H1 (cell line): ENCODE data around the gene FOXL3. TPM values are rescaled to one million over a fixed set of nuclear protein-coding genes. Genes with fewer than 3 reads are reported as not detected.

ENCODE experiments used
- CTCF ChIA-PET: fragments of 300-600 bp; sonication (Branson Sonifier 250); formaldehyde crosslinking; loops from one replicate; lab custom pipeline; 2021; ENCODE audit not compliant: partially characterized antibody; lab: Charles Lee
- POLR2A ChIA-PET: fragments of 300-600 bp; sonication (Branson Sonifier 250); formaldehyde crosslinking; loops from one replicate; lab custom pipeline; 2021; ENCODE audit warnings: inconsistent platforms; ENCODE audit not compliant: partially characterized antibody; lab: Charles Lee
- DNase-seq, 2 experiments: peaks; one replicate each; pipeline versions ENCODE4 v3.0.0 to v3.0.0-alpha.2; 2010 to 2022; ENCODE audit warnings: low spot score in 2 of 2, low read depth in 1 of 2, mixed read lengths in 1 of 2
- FAIRE-seq: peaks from 2 replicates; lab custom pipeline; 2011; peaks lifted over from hg19 to GRCh38; lab: Jason Lieb, UNC
- H2AFZ ChIP-seq: 2 replicates; pipeline ENCODE4 v1.8.1; 2012; ENCODE audit warnings: low read length, inconsistent platforms
- H2AK5ac ChIP-seq: 2 replicates; pipeline ENCODE4 v1.6.1; 2013; ENCODE audit warnings: low read depth, low read length
- H2BK120ac ChIP-seq: replicated peaks from 2 replicates; pipeline ENCODE3; 2013; ENCODE audit warnings: low read depth, low read length, inconsistent platforms
- H2BK12ac ChIP-seq: 2 replicates; pipeline ENCODE4 v1.6.1; 2013; ENCODE audit warnings: low read depth, low read length
- H2BK15ac ChIP-seq: 2 replicates; pipeline ENCODE4 v1.6.1; 2013; ENCODE audit warnings: low read length
- H2BK20ac ChIP-seq: 2 replicates; pipeline ENCODE4 v1.6.1; 2013; ENCODE audit warnings: low read length
- H2BK5ac ChIP-seq: 2 replicates; pipeline ENCODE4 v1.6.1; 2013; ENCODE audit warnings: low read depth, low read length
- H3K14ac ChIP-seq: 2 replicates; pipeline ENCODE4 v1.6.1; 2013; ENCODE audit warnings: inconsistent platforms; ENCODE audit not compliant: insufficient read length
- H3K18ac ChIP-seq: 2 replicates; pipeline ENCODE4 v1.6.1; 2013; ENCODE audit warnings: low read length; ENCODE audit errors: extremely low read depth
- H3K23ac ChIP-seq: 2 replicates; pipeline ENCODE4 v1.6.1; 2013; ENCODE audit warnings: inconsistent platforms; ENCODE audit not compliant: insufficient read length
- H3K23me2 ChIP-seq: 2 replicates; pipeline ENCODE4 v1.6.1; 2013; ENCODE audit warnings: low read depth, low read length
- H3K27ac ChIP-seq: 2 replicates; pipeline ENCODE4 v1.6.1; 2011; ENCODE audit warnings: low read depth, low read length, inconsistent platforms
- H3K27me3 ChIP-seq, 4 experiments: replicated peaks in 1 of 4; 1 replicate in 1 of 4; 2 replicates in 3 of 4; pipeline versions ENCODE4 v1.6.1 to v1.8.1; 2011 to 2013; ENCODE audit warnings: low read length in 3 of 4, mild to moderate bottlenecking in 3 of 4, inconsistent platforms in 2 of 4, mixed read lengths in 2 of 4, moderate library complexity in 1 of 4; ENCODE audit not compliant: control insufficient read depth in 3 of 4, insufficient read depth in 3 of 4; ENCODE audit errors: extremely low read depth in 1 of 4
- H3K36me3 ChIP-seq, 4 experiments: 2 replicates each; pipeline versions ENCODE4 v1.6.1 to v1.8.1; 2011 to 2013; ENCODE audit warnings: mild to moderate bottlenecking in 4 of 4, low read length in 3 of 4, moderate library complexity in 2 of 4, control low read depth in 1 of 4, inconsistent platforms in 1 of 4; ENCODE audit not compliant: insufficient read depth in 4 of 4, control insufficient read depth in 2 of 4
- H3K4ac ChIP-seq: replicated peaks from 2 replicates; pipeline ENCODE3; 2013; ENCODE audit warnings: low read length, low read depth, mixed read lengths, inconsistent platforms; ENCODE audit not compliant: insufficient read length
- H3K4me1 ChIP-seq, 4 experiments: replicated peaks in 1 of 4; 1 replicate in 1 of 4; 2 replicates in 3 of 4; pipeline versions ENCODE4 v1.6.1 to v1.8.1; 2011 to 2013; ENCODE audit warnings: low read length in 3 of 4, inconsistent platforms in 2 of 4, mixed read lengths in 1 of 4; ENCODE audit not compliant: insufficient read depth in 4 of 4, control insufficient read depth in 3 of 4
- H3K4me2 ChIP-seq, 2 experiments: 2 replicates each; pipeline versions ENCODE4 v1.6.1 to v1.8.1; 2011 to 2013; ENCODE audit warnings: low read depth in 2 of 2, low read length in 2 of 2, control low read depth in 1 of 2, inconsistent platforms in 1 of 2, mild to moderate bottlenecking in 1 of 2; ENCODE audit not compliant: insufficient read depth in 1 of 2
- H3K4me3 ChIP-seq, 4 experiments: fragments of 200-600, 300-600 bp in 1 of 4; sonication (generic), shearing (Covaris generic), sonication (Bioruptor Twin) in 1 of 4; 2 replicates each; pipeline versions ENCODE4 v1.5.1 to v1.8.1; 2011 to 2016; ENCODE audit warnings: low read length in 4 of 4, low read depth in 3 of 4, control low read depth in 2 of 4, inconsistent platforms in 2 of 4, mild to moderate bottlenecking in 2 of 4, mixed read lengths in 1 of 4, moderate library complexity in 1 of 4; ENCODE audit not compliant: insufficient read depth in 2 of 4; ENCODE audit errors: extremely low read depth in 1 of 4
- H3K56ac ChIP-seq: replicated peaks from 2 replicates; pipeline ENCODE3; 2013; ENCODE audit warnings: low read depth, mild to moderate bottlenecking, mixed read lengths, low read length, inconsistent platforms; ENCODE audit not compliant: insufficient read length
- H3K79me1 ChIP-seq: 2 replicates; pipeline ENCODE4 v1.6.1; 2013; ENCODE audit warnings: low read depth, low read length, control low read depth
- H3K79me2 ChIP-seq, 2 experiments: 2 replicates each; pipeline versions ENCODE4 v1.6.1 to v1.8.1; 2012 to 2013; ENCODE audit warnings: low read length in 2 of 2, mild to moderate bottlenecking in 2 of 2, inconsistent platforms in 1 of 2; ENCODE audit not compliant: insufficient read depth in 2 of 2, control insufficient read depth in 1 of 2
- H3K9ac ChIP-seq, 4 experiments: replicated peaks in 1 of 4; 1 replicate in 1 of 4; 2 replicates in 3 of 4; pipeline versions ENCODE4 v1.6.1 to v1.8.1; 2011 to 2013; ENCODE audit warnings: low read depth in 3 of 4, low read length in 3 of 4, control low read depth in 2 of 4, mild to moderate bottlenecking in 2 of 4, moderate library complexity in 2 of 4, inconsistent platforms in 1 of 4; ENCODE audit errors: extremely low read depth in 1 of 4
- H3K9me3 ChIP-seq, 2 experiments: 2 replicates each; pipeline versions ENCODE4 v1.6.1 to v1.8.1; 2012 to 2013; ENCODE audit warnings: mild to moderate bottlenecking in 2 of 2, moderate library complexity in 2 of 2, control low read depth in 1 of 2, inconsistent platforms in 1 of 2, low read depth in 1 of 2, low read length in 1 of 2, mixed read lengths in 1 of 2; ENCODE audit not compliant: insufficient read depth in 2 of 2
- H4K20me1 ChIP-seq, 2 experiments: replicated peaks in 1 of 2; 2 replicates each; pipeline versions ENCODE3 to v1.8.1; 2011 to 2013; ENCODE audit warnings: inconsistent platforms in 2 of 2, low read length in 2 of 2, mild to moderate bottlenecking in 1 of 2; ENCODE audit not compliant: insufficient read depth in 2 of 2, control insufficient read depth in 1 of 2
- H4K5ac ChIP-seq: 2 replicates; pipeline ENCODE4 v1.6.1; 2013; ENCODE audit warnings: low read length, low read depth, mixed read lengths, inconsistent platforms; ENCODE audit not compliant: insufficient read length
- H4K8ac ChIP-seq: 2 replicates; pipeline ENCODE4 v1.8.0; 2013; ENCODE audit warnings: mild to moderate bottlenecking, moderate library complexity, low read length, inconsistent platforms; ENCODE audit not compliant: insufficient read depth; ENCODE audit errors: extremely low read depth
- H4K91ac ChIP-seq: replicated peaks from 2 replicates; pipeline ENCODE3; 2013; ENCODE audit warnings: low read length, mixed read lengths, inconsistent platforms; ENCODE audit not compliant: insufficient read length
- CHD1 ChIP-seq: IDR thresholded peaks from 2 replicates; pipeline ENCODE4 v1.6.1; 2012; ENCODE audit warnings: low read depth, low read length, improper control_type of control experiment
- SIRT6 ChIP-seq: IDR thresholded peaks from one replicate; pipeline ENCODE4 v1.7.1; 2012; ENCODE audit warnings: low read length, inconsistent platforms
- WGBS, 2 experiments: shearing (Covaris generic) in 1 of 2; methylation state at CpG; one replicate each; pipeline versions ENCODE4 v1.1.6 to v1.1.7; 2013 to 2015; ENCODE audit warnings: low lambda C conversion rate in 2 of 2, mixed read lengths in 2 of 2, inconsistent platforms in 1 of 2, low coverage in 1 of 2, missing lambda C conversion rate in 1 of 2; ENCODE audit not compliant: insufficient replicate concordance in 2 of 2, insufficient coverage in 1 of 2, insufficient read length in 1 of 2; ENCODE audit errors: extremely low coverage in 1 of 2, missing lambda C conversion rate in 1 of 2; 5-methylcytosine and 5-hydroxymethylcytosine counted together
- polyA plus RNA-seq, 7 experiments: library from polyadenylated mRNA; depleted of rRNA in 3 of 7; stranded (reverse) in 5 of 7; unstranded in 2 of 7; fragments of >200 nt in 5 of 7; fragments of 200-250 nt in 2 of 7; gene quantifications; 1 replicate in 5 of 7; 2 replicates in 1 of 7; 4 replicates in 1 of 7; pipeline versions ENCODE4 v1.2.1 to v1.2.3, GENCODE V29; 2011 to 2013; ENCODE audit warnings: missing spikeins in 2 of 7, mixed read lengths in 2 of 7
- total RNA-seq: library from RNA; stranded (reverse); fragmentation: NEBNext Ultra II Directional; extraction: Animal tissue kit (Norgen Biotek cat#: 25700); gene quantifications from 2 replicates; pipeline ENCODE4 v1.2.1, GENCODE V29; 2021

The FOXL3 gene
- total and polyA plus RNA-seq, 2 of the 8 experiments (the other 6 are each of a cell fraction or from before 2014, with no cell fraction given), result not detected

DNA sequence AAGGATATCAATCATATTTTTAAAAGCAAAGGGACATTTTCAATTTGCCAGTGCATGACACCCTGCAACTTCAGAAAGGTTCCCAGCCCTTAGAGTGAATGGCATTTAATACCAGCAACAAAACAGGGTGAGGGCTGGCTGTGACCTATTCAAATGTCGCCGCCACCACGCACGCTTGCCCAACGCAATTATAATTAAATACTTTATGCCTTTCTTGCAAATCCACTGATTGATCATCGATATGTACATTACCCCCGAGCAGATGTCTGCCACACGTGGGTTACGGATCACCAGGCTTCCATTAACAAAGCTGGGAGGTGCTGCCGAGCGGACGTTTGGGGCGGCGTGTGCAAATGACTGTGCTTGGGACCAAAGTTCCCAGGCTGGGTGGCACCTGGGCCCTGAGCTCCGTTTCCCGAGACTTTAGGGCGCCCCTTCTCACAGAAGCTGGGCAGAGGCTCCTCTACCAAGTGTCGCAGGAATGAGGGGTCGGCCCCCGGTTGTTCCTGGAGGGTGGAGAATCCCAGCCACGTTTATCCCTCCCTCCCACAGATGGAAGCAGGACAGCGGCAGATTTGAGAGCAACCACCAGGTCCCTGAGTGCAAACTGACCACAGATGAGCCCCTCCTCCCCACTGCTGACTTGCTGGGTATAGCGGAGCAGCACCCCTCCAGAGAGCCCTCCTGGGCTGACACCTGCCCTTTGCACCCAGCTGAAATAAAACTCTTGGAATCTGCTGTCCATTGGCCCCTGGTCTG is 3.9 kb downstream of the FOXL3 start:
- Histone ChIP-seq H2BK5ac (no peak overlapping the region), H3K36me3 (no peaks in the 10 kb centered on the region; a peak in 1 of 8 replicates), H3K4me2 (no peak overlapping the region), H4K5ac (no peak overlapping the region), H3K23me2 (peaks cover 10% of the 10 kb centered on the region; the same call in 1 of the 2 replicates), H2BK120ac (no peak overlapping the region), H3K79me1 (no peaks in the 10 kb centered on the region), H3K18ac (no peak overlapping the region), H3K14ac (no peak overlapping the region), H3K9me3 (peaks cover 0 to 25% of the 10 kb centered on the region in 2 experiments; a peak in 2 of 4 replicates), H3K4ac (no peak overlapping the region), H4K20me1 (no peaks in the 10 kb centered on the region), H3K56ac (no peak overlapping the region), H4K8ac (no peak overlapping the region), H3K27ac (no peak overlapping the region), H2BK12ac (no peak overlapping the region), H3K4me3 (no peak overlapping the region), H3K23ac (no peak overlapping the region), H2BK20ac (no peak overlapping the region), H2AK5ac (no peak overlapping the region), H2BK15ac (no peak overlapping the region), H3K9ac (no peak overlapping the region), H3K79me2 (no peaks in the 10 kb centered on the region), H3K27me3 (peaks cover 28 to 42% (median 36%) of the 10 kb centered on the region in 4 experiments), H3K4me1 (no peaks in the 10 kb centered on the region; a peak in 2 of 7 replicates), H4K91ac (no peak overlapping the region), H2AFZ (no peak overlapping the region)
- CTCF ChIA-PET, result interaction anchor here (0.5 to 1.9 kb wide), 4 partner anchors 19 to 494 kb away, joined by 3 to 8 read pairs (median 4); no protein-coding TSS in a partner anchor
- TF ChIP-seq SIRT6, result no peak
- TF ChIP-seq CHD1, result no peak
- FAIRE-seq (no peak), DNase-seq (no peak)
- POLR2A ChIA-PET, result interaction anchor here (0.9 to 1.1 kb wide), 2 partner anchors 12 to 513 kb away, joined by 3 to 4 read pairs; no protein-coding TSS in a partner anchor
- WGBS, 2 experiments, result 89% methylated on average over 23 of the region's 23 CpGs; no CpG with 5 or more reads in 1 of the 2 experiments
